Skeletal muscle tissue (tissue), 4 donors: ENCODE results near the gene GCHFR. TPM values are rescaled to one million over a fixed set of nuclear protein-coding genes. Genes with fewer than 3 reads are reported as not detected.
A peak's percentile ranks its signal among the peaks of the same experiment; 100 is the strongest.

Experiments used
- H3K27ac ChIP-seq: one replicate; pipeline ENCODE4 v1.7.0; 2013; ENCODE audit warnings: mild to moderate bottlenecking, low read depth, low read length, inconsistent platforms
- H3K27me3 ChIP-seq, 3 donors: one replicate each; pipeline ENCODE4 v1.7.0; 2013; ENCODE audit warnings: low read length in 3 of 3; ENCODE audit not compliant: control insufficient read depth in 3 of 3, insufficient read depth in 3 of 3
- H3K36me3 ChIP-seq, 3 donors: one replicate each; pipeline ENCODE4 v1.7.0; 2013; ENCODE audit warnings: low read length in 3 of 3; ENCODE audit not compliant: control insufficient read depth in 3 of 3, insufficient read depth in 3 of 3
- H3K4me1 ChIP-seq, 3 donors: one replicate each; pipeline ENCODE4 v1.7.0; 2013; ENCODE audit warnings: low read length in 3 of 3, mild to moderate bottlenecking in 3 of 3; ENCODE audit not compliant: control insufficient read depth in 3 of 3, insufficient read depth in 3 of 3
- H3K4me3 ChIP-seq, 3 donors: one replicate each; pipeline ENCODE4 v1.7.0; 2013; ENCODE audit warnings: low read length in 3 of 3
- H3K9ac ChIP-seq, 3 donors: one replicate each; pipeline ENCODE4 v1.7.0; 2013; ENCODE audit warnings: low read length in 3 of 3, mild to moderate bottlenecking in 3 of 3, moderate library complexity in 2 of 3, low read depth in 1 of 3
- H3K9me3 ChIP-seq, 3 donors: one replicate each; pipeline ENCODE4 v1.7.0; 2013; ENCODE audit warnings: low read length in 3 of 3; ENCODE audit not compliant: control insufficient read depth in 3 of 3
- total RNA-seq: library from RNA; depleted of rRNA; stranded (reverse); fragments of >200 nt; gene quantifications from one replicate; pipeline ENCODE4 v1.2.3, GENCODE V29; 2014
- donor health status: Osteomylitis.

GCHFR gene
- total RNA-seq, 1 donor from 2014 or later: 1.6 TPM

GRCh38 chr15:40766906-40767837, 3.3 kb downstream of the GCHFR start:
- H3K9ac ChIP-seq: no peak overlapping the region
- H3K27ac ChIP-seq: no peak overlapping the region
- H3K27me3 ChIP-seq: no peaks in the 10 kb centered on the region
- H3K36me3 ChIP-seq: peaks cover 14 to 25% (median 14%) of the 10 kb centered on the region in 3 donors
- H3K4me3 ChIP-seq: no peak overlapping the region
- peaks cover 24 to 44% (median 29%) of the 10 kb centered on the region in 3 donors for H3K4me1 ChIP-seq
- H3K9me3 ChIP-seq: no peaks in the 10 kb centered on the region

GRCh38 chr15:40767838-40768500, 4.1 kb downstream of the GCHFR start:
- no peak overlapping the region for H3K9ac ChIP-seq
- no peaks in the 10 kb centered on the region for H3K27me3 ChIP-seq
- H3K4me1 ChIP-seq: peaks cover 23 to 43% (median 29%) of the 10 kb centered on the region in 3 donors
- H3K4me3 ChIP-seq: no peak overlapping the region
- no peak overlapping the region for H3K27ac ChIP-seq
- H3K9me3 ChIP-seq: no peaks in the 10 kb centered on the region
- peaks cover 18 to 30% (median 19%) of the 10 kb centered on the region in 3 donors for H3K36me3 ChIP-seq

GRCh38 chr15:40768521-40769273, 4.8 kb downstream of the GCHFR start:
- Histone ChIP-seq H3K9ac (peak overlapping the region in 1 of 3 donors; percentile 16), H3K4me3 (no peak overlapping the region), H3K27ac (no peak overlapping the region), H3K36me3 (peaks cover 24 to 37% (median 26%) of the 10 kb centered on the region in 3 donors), H3K27me3 (no peaks in the 10 kb centered on the region), H3K9me3 (no peaks in the 10 kb centered on the region), H3K4me1 (peaks cover 16 to 36% (median 22%) of the 10 kb centered on the region in 3 donors)

GRCh38 chr15:40769274-40770146, 5.6 kb downstream of the GCHFR start, which contains the start of gene C15orf62:
TSS of gene C15orf62 (plus strand) at chr15:40769980. CDS start at chr15:40770496, 516 bp downstream.
- peaks cover 10 to 28% (median 13%) of the 10 kb centered on the region in 3 donors for H3K4me1 ChIP-seq
- no peak within 1 kb of the TSS for H3K4me3 ChIP-seq
- peaks cover 32 to 45% (median 34%) of the 10 kb centered on the region in 3 donors for H3K36me3 ChIP-seq
- H3K9ac ChIP-seq: peak within 1 kb of the TSS in 2 of 3 donors; percentile 16 to 20
- H3K27me3 ChIP-seq: no peaks in the 10 kb centered on the region
- H3K9me3 ChIP-seq: no peaks in the 10 kb centered on the region
- no peak within 1 kb of the TSS for H3K27ac ChIP-seq

- no peaks in the 10 kb centered on the region for H3K9me3 ChIP-seq
- H3K36me3 ChIP-seq: peaks cover 39 to 52% (median 41%) of the 10 kb centered on the region in 3 donors
- no peak overlapping the region for H3K27ac ChIP-seq
- no peak overlapping the region for H3K9ac ChIP-seq
- no peaks in the 10 kb centered on the region for H3K27me3 ChIP-seq
- H3K4me1 ChIP-seq: peaks cover 4 to 23% (median 8%) of the 10 kb centered on the region in 3 donors
- no peak overlapping the region for H3K4me3 ChIP-seq
Measured at GRCh38 chr15:40770147-40770721, 6.4 kb downstream of the GCHFR start.

GRCh38 chr15:40771242-40771641, 7.4 kb downstream of the GCHFR start:
- Histone ChIP-seq H3K36me3 (peaks cover 48 to 62% (median 51%) of the 10 kb centered on the region in 3 donors), H3K9me3 (no peaks in the 10 kb centered on the region)

GRCh38 chr15:40772014-40772413, 8.1 kb downstream of the GCHFR start:
- H3K4me3 ChIP-seq: no peak overlapping the region
- H3K9me3 ChIP-seq: no peaks in the 10 kb centered on the region
- peaks cover 50 to 68% (median 59%) of the 10 kb centered on the region in 3 donors for H3K36me3 ChIP-seq
- no peak overlapping the region for H3K27ac ChIP-seq
- H3K27me3 ChIP-seq: no peaks in the 10 kb centered on the region
- H3K9ac ChIP-seq: no peak overlapping the region
- H3K4me1 ChIP-seq: peaks cover 6 to 21% (median 13%) of the 10 kb centered on the region in 3 donors

More at GRCh38 chr15:40771242-40771641, 7.4 kb downstream of the GCHFR start:
- H3K9ac ChIP-seq: no peak overlapping the region
- H3K27me3 ChIP-seq: no peaks in the 10 kb centered on the region
- peaks cover 2 to 17% (median 6%) of the 10 kb centered on the region in 3 donors for H3K4me1 ChIP-seq
- H3K4me3 ChIP-seq: no peak overlapping the region
- H3K27ac ChIP-seq: no peak overlapping the region

- H3K4me3 ChIP-seq: no peak overlapping the region
- H3K9ac ChIP-seq: no peak overlapping the region
- no peak overlapping the region for H3K27ac ChIP-seq
- H3K4me1 ChIP-seq: peaks cover 7 to 21% (median 13%) of the 10 kb centered on the region in 3 donors
- no peaks in the 10 kb centered on the region for H3K9me3 ChIP-seq
- no peaks in the 10 kb centered on the region for H3K27me3 ChIP-seq
- H3K36me3 ChIP-seq: peaks cover 57 to 60% (median 59%) of the 10 kb centered on the region in 3 donors
Measured at GRCh38 chr15:40773496-40773895, 9.6 kb downstream of the GCHFR start.
